Fibroblast of villous mesenchyme (primary cell): ENCODE data around the gene CALR. TPM values are rescaled to one million over a fixed set of nuclear protein-coding genes. Genes with fewer than 3 reads are reported as not detected.

Source experiments
- DNase-seq: peaks from one replicate; pipeline ENCODE4 v3.0.0-alpha.2; 2010; ENCODE audit warnings: low read depth
- H3K4me3 ChIP-seq: 2 replicates; pipeline ENCODE4 v1.5.1; 2011; ENCODE audit warnings: low read depth, mild to moderate bottlenecking, low read length
- CTCF ChIP-seq: IDR thresholded peaks from 2 replicates; pipeline ENCODE4 v1.5.1; 2012; ENCODE audit warnings: low read depth, mild to moderate bottlenecking, low read length; ENCODE audit not compliant: insufficient read depth
- total RNA-seq: library from RNA; depleted of rRNA; stranded (reverse); fragments of >200 nt; gene quantifications from 2 replicates; pipeline ENCODE4 v1.2.3, GENCODE V29; 2012

Gene CALR
- total RNA-seq, 1 donor: 2,588 TPM

DNA sequence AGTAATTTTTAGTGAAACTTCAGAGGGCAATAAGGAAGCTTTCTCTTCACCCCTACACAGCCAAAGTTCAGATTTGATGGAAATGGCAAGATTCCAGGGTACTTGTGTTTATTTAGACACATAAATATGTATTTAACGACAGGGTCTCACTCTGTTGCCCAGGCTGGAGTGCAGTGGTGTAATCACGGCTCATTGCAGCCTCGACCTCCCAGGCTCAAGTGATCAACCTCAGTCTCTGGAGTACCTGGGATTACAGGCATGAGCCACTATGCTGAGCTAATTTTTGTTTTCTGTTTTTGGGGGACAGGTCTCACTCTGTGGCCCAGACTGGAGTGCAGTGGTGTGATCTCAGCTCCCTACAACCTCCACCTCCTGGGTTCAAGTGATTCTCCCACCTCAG lies 17.4 kb upstream of the CALR start:
- TF ChIP-seq CTCF: no peak
- no peak for DNase-seq
- H3K4me3 ChIP-seq: no peak overlapping the region

GRCh38 chr19:12922959-12923358 lies 15.4 kb upstream of the CALR start:
- H3K4me3 ChIP-seq: no peak overlapping the region
- DNase-seq: no peak
- TF ChIP-seq CTCF: no peak

DNA sequence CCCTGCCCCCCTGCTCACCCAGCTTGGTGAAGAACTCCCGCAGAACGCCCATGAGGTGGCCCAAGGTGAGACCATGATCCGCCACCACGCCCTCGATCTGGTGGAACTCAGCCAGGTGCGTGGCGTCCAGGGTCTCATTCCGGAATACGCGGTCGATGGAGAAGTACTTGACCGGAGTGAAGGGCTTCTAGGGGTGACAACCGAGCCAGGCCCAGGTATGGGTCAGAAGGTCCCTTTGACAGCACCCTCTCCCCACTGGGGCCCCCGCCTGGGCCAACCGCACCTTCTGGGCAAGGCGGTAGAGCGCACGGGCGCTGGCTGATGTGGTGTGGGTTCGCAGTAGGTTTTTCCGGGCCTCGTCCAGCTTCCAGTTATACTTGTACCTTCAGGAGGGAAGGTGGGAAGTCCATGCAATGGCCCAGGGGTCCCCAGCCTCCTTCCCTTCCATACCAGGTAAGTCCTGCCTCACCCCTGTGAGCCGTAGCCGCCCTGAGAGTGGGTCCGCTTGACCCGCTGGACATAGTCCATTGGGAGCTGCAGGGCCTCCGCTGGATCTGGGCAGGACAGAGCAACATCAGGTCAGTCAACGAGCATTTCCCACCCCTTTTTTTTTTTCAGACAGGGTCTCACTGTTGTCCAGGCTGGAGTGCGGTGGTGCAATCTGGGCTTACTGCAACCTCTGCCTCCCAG lies 13.6 kb upstream of the CALR start:
- no peak for DNase-seq
- no peak overlapping the region for H3K4me3 ChIP-seq
- no peak for TF ChIP-seq CTCF

DNA sequence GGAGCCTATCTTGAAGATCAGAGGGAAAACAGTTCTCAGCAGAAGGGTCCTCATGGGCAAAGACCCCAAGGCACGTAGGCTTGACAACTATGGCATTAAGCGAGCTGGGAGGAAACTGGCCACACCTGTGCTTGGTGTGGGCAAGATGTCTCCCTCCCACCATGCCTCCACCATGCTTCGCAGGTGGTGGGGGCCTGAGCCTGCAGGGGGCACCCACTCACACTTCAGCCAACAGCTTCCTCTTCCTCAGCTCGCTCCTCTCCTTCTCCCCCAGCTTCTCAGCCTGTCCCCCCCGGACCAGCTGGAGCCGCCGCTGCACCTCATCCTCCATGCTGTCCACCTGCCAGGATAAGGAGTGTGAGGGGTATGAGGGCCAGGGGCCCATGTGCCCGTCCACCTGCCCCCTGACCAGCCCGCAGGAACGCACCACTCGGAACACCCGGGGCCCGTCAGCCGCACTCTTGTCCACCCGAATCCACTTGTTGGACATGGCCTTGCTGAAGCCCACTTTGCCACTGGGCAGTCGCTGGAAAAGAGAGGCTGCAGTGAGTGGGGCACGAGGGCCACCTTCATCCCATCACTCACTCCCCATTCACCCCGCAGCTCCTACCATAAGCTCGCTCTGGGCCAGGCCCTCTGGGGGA lies 8.3 kb upstream of the CALR start:
- no peak overlapping the region for H3K4me3 ChIP-seq
- DNase-seq: no peak
- TF ChIP-seq CTCF: no peak

DNA sequence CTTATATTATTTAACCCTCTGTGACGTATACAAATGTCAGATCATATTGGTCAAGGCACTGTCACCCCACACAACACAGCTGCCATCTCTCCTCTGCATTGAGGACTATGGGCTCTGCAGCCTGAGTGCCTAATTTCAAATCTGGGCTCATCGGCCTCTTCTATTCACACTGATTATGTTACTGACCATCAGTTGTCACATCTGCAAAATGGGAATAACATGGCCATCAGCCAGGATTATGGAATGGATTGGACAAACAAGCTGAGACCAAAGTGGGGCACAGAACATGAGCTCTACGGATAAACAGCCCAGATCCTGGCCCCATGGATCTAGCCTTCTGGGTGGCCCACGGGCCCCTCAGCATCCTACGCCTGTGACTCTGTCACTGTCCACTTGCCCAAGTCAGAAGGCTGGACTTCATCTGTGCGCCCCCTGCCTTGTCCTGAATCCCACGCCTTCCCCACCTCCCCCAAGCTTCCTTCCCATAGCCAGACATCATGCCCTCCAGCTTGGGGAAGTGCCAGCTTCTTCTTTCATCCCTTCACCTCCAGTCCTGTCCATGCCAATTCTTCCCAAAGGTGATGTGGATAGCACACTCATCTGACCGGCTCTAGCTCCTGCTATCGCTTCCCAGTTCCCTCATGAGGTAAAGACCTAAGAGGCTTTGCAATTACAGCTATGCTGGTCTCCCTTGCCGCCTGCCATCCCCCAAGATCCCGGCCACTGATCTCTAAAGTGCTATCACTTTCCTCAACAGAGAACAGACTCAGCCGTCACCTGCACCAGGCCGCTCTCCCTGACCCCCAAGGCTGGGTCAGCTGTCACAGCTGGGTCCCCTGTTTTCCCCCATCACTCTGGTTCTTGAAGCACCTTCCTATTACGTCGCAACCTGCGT lies 5.8 kb upstream of the CALR start:
- peak overlapping the region; percentile 98 for H3K4me3 ChIP-seq
- TF ChIP-seq CTCF: no peak
- DNase-seq: no peak

- H3K4me3 ChIP-seq: peak within 1 kb of the TSS; percentile 98
- no peak for TF ChIP-seq CTCF
- peak; percentile 92 for DNase-seq
These were observed 4.9 kb upstream of the CALR start, which contains the start of gene FARSA for GRCh38 chr19:12933287-12934072. TSS of gene FARSA (minus strand) at chr19:12933711. CDS start at chr19:12933696, 15 bp downstream.
